Measurements from ENCODE around the gene GKN1. TPM values are rescaled to one million over a fixed set of nuclear protein-coding genes. Genes with fewer than 3 reads are reported as not detected.

The GKN1 gene
- total RNA-seq, 4 donors from 2014 or later: not detected

DNA sequence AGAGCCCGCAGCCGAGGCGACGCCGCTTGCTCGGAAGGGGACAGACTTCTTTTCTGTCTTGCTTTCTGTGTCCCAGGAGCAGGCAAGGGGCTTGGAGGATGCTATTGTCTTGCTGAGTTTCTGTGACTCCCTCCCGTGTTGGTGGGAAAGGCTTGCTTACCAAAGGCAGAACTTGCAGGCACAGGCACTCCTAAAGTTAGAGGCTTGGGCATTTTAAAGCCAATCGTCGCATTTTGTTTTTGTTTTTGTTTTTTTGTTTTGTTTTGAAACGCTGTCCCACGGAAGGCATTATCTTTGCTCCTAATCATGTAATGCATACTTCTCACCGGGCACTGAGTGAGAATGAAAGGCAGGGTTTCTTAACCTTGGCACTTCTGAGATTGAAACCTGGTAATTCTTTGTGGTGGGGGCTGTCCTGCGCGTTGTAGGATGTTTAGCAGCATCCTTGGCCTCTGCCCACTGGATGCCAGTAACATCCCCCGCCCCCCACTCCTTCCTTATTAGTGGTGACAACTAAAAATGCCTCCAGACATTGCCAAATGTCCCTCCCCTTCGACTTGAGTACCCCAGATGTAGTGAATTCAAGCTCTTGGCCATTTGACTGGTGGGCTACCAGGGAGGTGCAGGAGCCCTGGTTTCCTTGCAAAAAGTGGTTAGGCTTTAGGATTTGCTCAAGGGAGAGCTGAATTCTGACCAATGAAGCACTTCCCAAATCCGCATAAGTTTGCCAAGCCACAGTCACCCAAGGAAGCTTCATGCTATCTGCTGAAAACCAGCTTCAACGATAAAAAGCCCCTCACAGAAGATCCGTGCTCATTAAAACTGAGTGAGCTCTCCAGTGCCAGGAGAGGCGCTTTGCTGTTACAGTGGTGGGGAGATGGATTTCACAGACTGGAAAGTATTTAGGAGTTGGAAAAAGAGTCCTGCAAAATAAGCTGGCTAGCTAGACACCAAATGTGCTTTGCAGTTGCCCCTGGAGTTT lies 39.7 kb downstream of the GKN1 start:
- Histone ChIP-seq H3K36me3 (no peaks in the 10 kb centered on the region), H3K27ac (replicated peaks in 1 of 4) (peak overlapping the region; percentile 91 to 93 (median 92)), H3K4me3 (peak overlapping the region; percentile 80 to 94 (median 90)), H3K4me1 (peaks cover 30 to 66% (median 62%) of the 10 kb centered on the region in 4 donors), H3K9me3 (no peaks in the 10 kb centered on the region), H3K27me3 (no peaks in the 10 kb centered on the region)
- TF ChIP-seq EP300 (IDR thresholded peaks at IDR 0.05) (no peak), POLR2A (IDR thresholded peaks at IDR 0.05; ENCODE audit: low read depth) (no peak), POLR2AphosphoS5 (IDR thresholded peaks at IDR 0.05) (no peak)
- TF ChIP-seq, protein P1, sequence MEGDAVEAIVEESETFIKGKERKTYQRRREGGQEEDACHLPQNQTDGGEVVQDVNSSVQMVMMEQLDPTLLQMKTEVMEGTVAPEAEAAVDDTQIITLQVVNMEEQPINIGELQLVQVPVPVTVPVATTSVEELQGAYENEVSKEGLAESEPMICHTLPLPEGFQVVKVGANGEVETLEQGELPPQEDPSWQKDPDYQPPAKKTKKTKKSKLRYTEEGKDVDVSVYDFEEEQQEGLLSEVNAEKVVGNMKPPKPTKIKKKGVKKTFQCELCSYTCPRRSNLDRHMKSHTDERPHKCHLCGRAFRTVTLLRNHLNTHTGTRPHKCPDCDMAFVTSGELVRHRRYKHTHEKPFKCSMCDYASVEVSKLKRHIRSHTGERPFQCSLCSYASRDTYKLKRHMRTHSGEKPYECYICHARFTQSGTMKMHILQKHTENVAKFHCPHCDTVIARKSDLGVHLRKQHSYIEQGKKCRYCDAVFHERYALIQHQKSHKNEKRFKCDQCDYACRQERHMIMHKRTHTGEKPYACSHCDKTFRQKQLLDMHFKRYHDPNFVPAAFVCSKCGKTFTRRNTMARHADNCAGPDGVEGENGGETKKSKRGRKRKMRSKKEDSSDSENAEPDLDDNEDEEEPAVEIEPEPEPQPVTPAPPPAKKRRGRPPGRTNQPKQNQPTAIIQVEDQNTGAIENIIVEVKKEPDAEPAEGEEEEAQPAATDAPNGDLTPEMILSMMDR (IDR thresholded peaks at IDR 0.05): peak in 1 of 3 experiments; percentile 38
- 2% methylated on average over 12 of the region's 20 CpGs for WGBS
- intact Hi-C loops (cut with DNase I): loop anchor here (5.0 kb wide), 2 partner anchors 72 to 423 kb away; partner anchors contain the start of gene NFU1
- DNase-seq (ENCODE audit: extremely low spot score): no peak

DNA sequence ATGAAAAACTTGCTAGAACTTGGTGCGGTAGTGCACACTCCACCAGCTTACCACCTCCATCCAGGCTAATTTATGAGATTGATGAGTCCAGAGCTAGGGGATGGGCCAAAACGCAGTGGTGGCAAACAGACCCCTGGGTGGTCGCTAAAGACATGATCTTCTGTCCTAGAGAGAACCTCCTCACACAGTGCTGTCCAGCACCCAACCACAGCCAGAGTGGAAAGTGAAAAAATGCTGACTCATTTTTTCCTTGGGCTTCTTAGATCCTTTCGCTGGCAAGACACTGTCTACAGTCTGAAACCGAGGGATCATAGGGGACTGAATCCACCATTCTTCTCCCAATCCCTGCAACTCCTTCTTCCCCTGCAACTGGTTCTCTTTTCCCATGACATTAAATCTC lies 42.6 kb downstream of the GKN1 start:
- Histone ChIP-seq H3K4me1 (peaks cover 45 to 95% (median 90%) of the 10 kb centered on the region in 4 donors), H3K27me3 (no peaks in the 10 kb centered on the region), H3K4me3 (peak overlapping the region in 3 of 4 donors; percentile 2 to 38 (median 27)), H3K36me3 (no peaks in the 10 kb centered on the region), H3K9me3 (no peaks in the 10 kb centered on the region), H3K27ac (replicated peaks in 1 of 4) (peak overlapping the region in 3 of 4 donors; percentile 7 to 58 (median 45))
- intact Hi-C loops (cut with DNase I): no loop called here
- WGBS: 27% methylated on average over 5 of the region's 5 CpGs
- TF ChIP-seq, protein P1 (IDR thresholded peaks at IDR 0.05): peak in 1 of 3 experiments; percentile 5
- TF ChIP-seq POLR2A (IDR thresholded peaks at IDR 0.05; ENCODE audit: low read depth): no peak
- DNase-seq (ENCODE audit: extremely low spot score): peak; percentile 78

DNA sequence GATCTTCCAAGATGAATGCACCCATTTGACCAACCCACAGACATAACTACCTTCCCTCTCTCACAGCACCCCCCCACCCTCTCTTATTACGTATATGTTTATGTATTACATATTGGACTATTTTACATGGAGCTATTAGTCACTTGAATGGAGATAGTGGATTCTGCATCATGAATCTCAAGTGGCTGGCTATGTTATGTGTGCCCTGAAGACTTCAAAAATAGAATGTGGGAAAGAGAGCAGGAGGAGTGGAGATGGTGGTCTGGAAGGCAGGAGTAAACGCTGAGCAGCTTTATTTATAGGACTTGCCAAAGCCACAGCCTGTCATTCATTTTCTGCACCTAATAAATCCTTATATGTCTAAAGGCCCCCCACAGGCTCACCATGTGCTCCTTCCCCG lies 43.4 kb downstream of the GKN1 start:
- Histone ChIP-seq H3K4me3 (peak overlapping the region in 1 of 4 donors; percentile 2), H3K36me3 (no peaks in the 10 kb centered on the region), H3K27me3 (no peaks in the 10 kb centered on the region), H3K27ac (replicated peaks in 1 of 4) (peak overlapping the region in 2 of 4 donors; percentile 45 to 58), H3K4me1 (peaks cover 45 to 91% (median 90%) of the 10 kb centered on the region in 4 donors), H3K9me3 (no peaks in the 10 kb centered on the region)
- WGBS: 41% methylated on average over 3 of the region's 3 CpGs
- no peak for TF ChIP-seq POLR2A (IDR thresholded peaks at IDR 0.05; ENCODE audit: low read depth)
- no peak for TF ChIP-seq POLR2AphosphoS5 (IDR thresholded peaks at IDR 0.05)
- TF ChIP-seq EP300 (IDR thresholded peaks at IDR 0.05): no peak
- TF ChIP-seq, protein P1 (IDR thresholded peaks at IDR 0.05): no peak
- peak; percentile 17 for DNase-seq (ENCODE audit: extremely low spot score)
- intact Hi-C loops (cut with DNase I): no loop called here

DNA sequence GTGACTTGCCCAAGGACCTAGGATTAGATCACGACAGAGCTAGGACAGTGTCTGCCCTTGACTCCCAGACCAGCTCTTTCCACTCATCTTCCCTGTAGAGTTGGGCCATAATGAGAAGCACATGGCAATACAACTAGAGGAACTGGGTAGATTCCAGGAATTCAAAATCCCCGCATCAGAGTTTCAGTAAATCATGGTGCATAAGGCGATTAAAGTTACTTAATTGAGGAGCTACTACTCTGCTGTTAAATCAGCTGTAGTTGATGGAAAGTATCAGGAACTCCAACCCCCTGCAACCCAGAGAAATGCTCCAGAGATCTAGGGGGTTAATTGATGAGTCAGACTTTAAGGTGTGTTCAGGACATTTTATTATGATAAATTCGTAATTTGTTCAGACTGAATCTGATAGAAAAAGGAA lies 44.3 kb downstream of the GKN1 start:
- intact Hi-C loops (cut with DNase I): no loop called here
- Histone ChIP-seq H3K9me3 (no peaks in the 10 kb centered on the region), H3K4me3 (no peak overlapping the region), H3K27me3 (no peaks in the 10 kb centered on the region), H3K27ac (replicated peaks in 1 of 4) (no peak overlapping the region), H3K4me1 (peaks cover 41 to 99% (median 90%) of the 10 kb centered on the region in 4 donors), H3K36me3 (no peaks in the 10 kb centered on the region)
- DNase-seq (ENCODE audit: extremely low spot score): peak; percentile 34
- WGBS: 73% methylated on average over 4 of the region's 4 CpGs
- TF ChIP-seq EP300 (IDR thresholded peaks at IDR 0.05): no peak
- TF ChIP-seq, protein P1 (IDR thresholded peaks at IDR 0.05): no peak
- no peak for TF ChIP-seq POLR2A (IDR thresholded peaks at IDR 0.05; ENCODE audit: low read depth)
- no peak for TF ChIP-seq POLR2AphosphoS5 (IDR thresholded peaks at IDR 0.05)

Measured in esophagus muscularis mucosa (tissue), 4 donors.